Liver (tissue), 9 donors: Measurements from ENCODE around the gene WASF2. TPM values are rescaled to one million over a fixed set of nuclear protein-coding genes. Genes with fewer than 3 reads are reported as not detected.

Experiments
- DNase-seq: peaks from one replicate; pipeline ENCODE4 v3.0.0-alpha.2; 2017; ENCODE audit warnings: low spot score
- H3K27ac ChIP-seq, 2 donors: one replicate each; pipeline ENCODE4 v1.7.0; 2013; ENCODE audit warnings: inconsistent platforms in 2 of 2, low read length in 2 of 2, control low read depth in 1 of 2, low read depth in 1 of 2, mild to moderate bottlenecking in 1 of 2
- H3K27me3 ChIP-seq, 4 donors: one replicate each; pipeline versions ENCODE4 v1.6.1 to v1.7.0; 2013; ENCODE audit warnings: low read length in 3 of 4, inconsistent platforms in 1 of 4, mild to moderate bottlenecking in 1 of 4, moderate library complexity in 1 of 4; ENCODE audit not compliant: control insufficient read depth in 4 of 4, insufficient read depth in 4 of 4
- H3K36me3 ChIP-seq, 4 donors: one replicate each; pipeline versions ENCODE4 v1.6.1 to v1.7.0; 2013; ENCODE audit warnings: low read length in 3 of 4, mild to moderate bottlenecking in 3 of 4, low read depth in 1 of 4, moderate library complexity in 1 of 4; ENCODE audit not compliant: control insufficient read depth in 4 of 4, insufficient read depth in 3 of 4
- H3K4me1 ChIP-seq, 4 donors: one replicate each; pipeline versions ENCODE4 v1.6.1 to v1.7.0; 2013; ENCODE audit warnings: low read length in 3 of 4, mild to moderate bottlenecking in 3 of 4, moderate library complexity in 1 of 4; ENCODE audit not compliant: control insufficient read depth in 4 of 4, insufficient read depth in 4 of 4
- H3K4me3 ChIP-seq, 3 donors: one replicate each; pipeline versions ENCODE4 v1.6.1 to v1.7.0; 2013; ENCODE audit warnings: low read length in 3 of 3, control low read depth in 1 of 3, low read depth in 1 of 3, mild to moderate bottlenecking in 1 of 3
- H3K9ac ChIP-seq, 2 donors: one replicate each; pipeline ENCODE4 v1.7.0; 2013; ENCODE audit warnings: low read length in 2 of 2, mild to moderate bottlenecking in 2 of 2, moderate library complexity in 2 of 2, control low read depth in 1 of 2, low read depth in 1 of 2
- H3K9me3 ChIP-seq, 4 donors: one replicate each; pipeline versions ENCODE4 v1.6.1 to v1.7.0; 2013; ENCODE audit warnings: low read length in 3 of 4; ENCODE audit not compliant: control insufficient read depth in 4 of 4
- ATF3 ChIP-seq: IDR thresholded peaks from 2 replicates; pipeline ENCODE4 v1.6.1; 2016; ENCODE audit warnings: antibody characterized with exemption
- CTCF ChIP-seq: fragments of 150-350 bp; IDR thresholded peaks from 2 replicates; pipeline ENCODE4 v1.5.1; 2017; ENCODE audit warnings: improper control_type of control experiment, low read depth, low read length; ENCODE audit not compliant: missing input control
- EGR1 ChIP-seq, 2 donors: IDR thresholded peaks; 2 replicates each; pipeline ENCODE4 v1.6.1; 2016 to 2018; ENCODE audit warnings: antibody characterized with exemption in 2 of 2, low read depth in 2 of 2
- FOXA1 ChIP-seq: IDR thresholded peaks from 2 replicates; pipeline ENCODE4 v1.6.1; 2016; ENCODE audit warnings: antibody characterized with exemption
- FOXA2 ChIP-seq: IDR thresholded peaks from 2 replicates; pipeline ENCODE4 v1.6.1; 2016; ENCODE audit warnings: antibody characterized with exemption
- GABPA ChIP-seq, 2 donors: IDR thresholded peaks in 1 of 2; conservative IDR thresholded peaks in 1 of 2; 2 replicates each; pipeline ENCODE4 v1.6.1; 2016; ENCODE audit warnings: antibody characterized with exemption in 2 of 2, mild to moderate bottlenecking in 1 of 2, moderate library complexity in 1 of 2
- HNF4A ChIP-seq, 2 donors: conservative IDR thresholded peaks; 2 replicates each; pipeline ENCODE4 v1.6.1; 2016; ENCODE audit warnings: antibody characterized with exemption in 2 of 2, mild to moderate bottlenecking in 2 of 2
- HNF4G ChIP-seq: IDR thresholded peaks from 2 replicates; pipeline ENCODE4 v1.6.1; 2016; ENCODE audit warnings: antibody characterized with exemption
- JUND ChIP-seq, 2 donors: IDR thresholded peaks; 2 replicates each; pipeline ENCODE4 v1.6.1; 2016; ENCODE audit warnings: antibody characterized with exemption in 2 of 2
- MAX ChIP-seq: IDR thresholded peaks from 2 replicates; pipeline ENCODE4 v1.6.1; 2016; ENCODE audit warnings: antibody characterized with exemption
- RAD21 ChIP-seq, 2 donors: IDR thresholded peaks; 2 replicates each; pipeline ENCODE4 v1.6.1; 2016; ENCODE audit warnings: antibody characterized with exemption in 2 of 2, mild to moderate bottlenecking in 2 of 2
- REST ChIP-seq: IDR thresholded peaks from 2 replicates; pipeline ENCODE4 v1.6.1; 2016; ENCODE audit warnings: antibody characterized with exemption, mild to moderate bottlenecking
- RXRA ChIP-seq, 2 donors: IDR thresholded peaks; 2 replicates each; pipeline ENCODE4 v1.6.1; 2017 to 2018; ENCODE audit warnings: antibody characterized with exemption in 2 of 2, mild to moderate bottlenecking in 1 of 2
- SP1 ChIP-seq: IDR thresholded peaks from 2 replicates; pipeline ENCODE4 v1.6.1; 2018; ENCODE audit warnings: antibody characterized with exemption, mild to moderate bottlenecking
- TAF1 ChIP-seq: conservative IDR thresholded peaks from 2 replicates; pipeline ENCODE4 v1.6.1; 2016; ENCODE audit warnings: antibody characterized with exemption, mild to moderate bottlenecking
- YY1 ChIP-seq: IDR thresholded peaks from 2 replicates; pipeline ENCODE4 v1.6.1; 2016; ENCODE audit warnings: antibody characterized with exemption, mild to moderate bottlenecking
- ZBTB33 ChIP-seq: IDR thresholded peaks from 2 replicates; pipeline ENCODE4 v1.6.1; 2016; ENCODE audit warnings: antibody characterized with exemption
- WGBS: extraction: QIAGEN DNeasy Blood & Tissue Kit; methylation state at CpG from one replicate; pipeline ENCODE4 v1.1.7; 2013; 5-methylcytosine and 5-hydroxymethylcytosine counted together
- polyA plus RNA-seq, 2 donors: library from polyadenylated mRNA; stranded (reverse) in 1 of 2; unstranded in 1 of 2; fragments of 200-250 nt in 1 of 2; fragments of >200 nt in 1 of 2; fragmentation: Nextera tagmentation in 1 of 2; extraction: Ambion mirVana in 1 of 2; gene quantifications; one replicate each; pipeline versions ENCODE4 v1.2.1 to v1.2.3, GENCODE V29; 2013 to 2015
- total RNA-seq, 2 donors: library from RNA; depleted of rRNA; stranded (reverse); fragments of >200 nt; gene quantifications; one replicate each; pipeline ENCODE4 v1.2.3, GENCODE V29; 2014
- donor health status: healthy.
- donor health status: healthy.
- donor health status: healthy.
- donor health status: healthy.
- donor health status: healthy.

The WASF2 gene
- total and polyA plus RNA-seq, 4 donors: 11.6 to 37.7 (median 18.7) TPM

GRCh38 chr1:27485363-27485762, 4.6 kb downstream of the WASF2 start:
- H3K4me1 ChIP-seq: peaks cover 4 to 14% (median 10%) of the 10 kb centered on the region in 4 donors
- WGBS: 98% methylated on average over 1 of the region's 1 CpG

GRCh38 chr1:27483659-27484058, 6.3 kb downstream of the WASF2 start:
- Histone ChIP-seq H3K9me3 (no peaks in the 10 kb centered on the region), H3K27ac (no peak overlapping the region), H3K27me3 (no peaks in the 10 kb centered on the region), H3K36me3 (peaks cover 0 to 1% (median 0%) of the 10 kb centered on the region in 4 donors), H3K4me3 (no peak overlapping the region), H3K9ac (no peak overlapping the region), H3K4me1 (peaks cover 4 to 11% (median 6%) of the 10 kb centered on the region in 4 donors)
- no peak for DNase-seq
- WGBS: 96% methylated on average over 2 of the region's 2 CpGs
- TF ChIP-seq HNF4A (conservative IDR thresholded peaks at IDR 0.05) (no peak), ZBTB33 (no peak), MAX (no peak), CTCF (no peak), FOXA1 (no peak), FOXA2 (no peak), GABPA (IDR thresholded peaks at IDR 0.05 in 1 of 2, conservative IDR thresholded peaks at IDR 0.05 in 1 of 2) (no peak), RXRA (IDR thresholded peaks at IDR 0.05) (no peak)

More at GRCh38 chr1:27485363-27485762, 4.6 kb downstream of the WASF2 start:
- DNase-seq: no peak
- H3K9me3 ChIP-seq: no peaks in the 10 kb centered on the region
- H3K4me3 ChIP-seq: no peak overlapping the region
- no peak overlapping the region for H3K27ac ChIP-seq
- H3K36me3 ChIP-seq: peaks cover 0 to 1% (median 0%) of the 10 kb centered on the region in 4 donors
- TF ChIP-seq JUND (IDR thresholded peaks at IDR 0.05) (no peak), GABPA (IDR thresholded peaks at IDR 0.05 in 1 of 2, conservative IDR thresholded peaks at IDR 0.05 in 1 of 2) (no peak), SP1 (no peak), HNF4G (no peak), REST (no peak), YY1 (no peak), HNF4A (conservative IDR thresholded peaks at IDR 0.05) (no peak), ZBTB33 (no peak), EGR1 (IDR thresholded peaks at IDR 0.05; ENCODE audit: low read depth in 2 of 2) (no peak), TAF1 (no peak), FOXA2 (no peak), ATF3 (no peak), RXRA (IDR thresholded peaks at IDR 0.05) (no peak), MAX (no peak), RAD21 (IDR thresholded peaks at IDR 0.05) (no peak)
- no peak overlapping the region for H3K9ac ChIP-seq
- H3K27me3 ChIP-seq: no peaks in the 10 kb centered on the region
